ENCODE data around the gene SLA2.

The SLA2 gene

GRCh38 chr20:36606158-36607066 lies 39.6 kb downstream of the SLA2 start:
- DNase-seq (ENCODE audit: insufficient read length) (no peak), FAIRE-seq (no peak)
- no peak for TF ChIP-seq POLR2A (IDR thresholded peaks at IDR 0.05; ENCODE audit: low read depth, low read length)
- no peak for TF ChIP-seq POLR2AphosphoS5 (IDR thresholded peaks at IDR 0.05; ENCODE audit: low read depth, low read length)
- peak; percentile 1; the same call in 1 of the 2 replicates for TF ChIP-seq TAF1 (IDR thresholded peaks at IDR 0.05; ENCODE audit: borderline replicate concordance, low read depth, low read length)

- DNase-seq (ENCODE audit: insufficient read length) (peak; percentile 79), FAIRE-seq (peak; percentile 100)
- peak; percentile 89 for TF ChIP-seq POLR2A (IDR thresholded peaks at IDR 0.05; ENCODE audit: low read depth, low read length)
- peak; percentile 25 for TF ChIP-seq TAF1 (IDR thresholded peaks at IDR 0.05; ENCODE audit: borderline replicate concordance, low read depth, low read length)
- TF ChIP-seq POLR2AphosphoS5 (IDR thresholded peaks at IDR 0.05; ENCODE audit: low read depth, low read length), result peak; percentile 94
These were observed 40.4 kb downstream of the SLA2 start, which contains the start of gene RAB5IF for GRCh38 chr20:36605399-36606157. Gene RAB5IF (plus strand): TSS chr20:36605779. CDS start chr20:36605952, 173 bp downstream.

- no peak for FAIRE-seq
- DNase-seq (ENCODE audit: insufficient read length), result peak; percentile 49
- TF ChIP-seq TAF1 (IDR thresholded peaks at IDR 0.05; ENCODE audit: borderline replicate concordance, low read depth, low read length), result no peak; the same call in 1 of the 2 replicates
- peak; percentile 57; the same call in 1 of the 2 replicates for TF ChIP-seq POLR2A (IDR thresholded peaks at IDR 0.05; ENCODE audit: low read depth, low read length)
- TF ChIP-seq POLR2AphosphoS5 (IDR thresholded peaks at IDR 0.05; ENCODE audit: low read depth, low read length), result peak; percentile 69
These were observed 41.0 kb downstream of the SLA2 start for GRCh38 chr20:36604952-36605398.

GRCh38 chr20:36601540-36601939 lies 44.5 kb downstream of the SLA2 start:
- FAIRE-seq (no peak), DNase-seq (ENCODE audit: insufficient read length) (no peak)
- TF ChIP-seq POLR2A (IDR thresholded peaks at IDR 0.05; ENCODE audit: low read depth, low read length) (no peak), POLR2AphosphoS5 (IDR thresholded peaks at IDR 0.05; ENCODE audit: low read depth, low read length) (no peak), TAF1 (IDR thresholded peaks at IDR 0.05; ENCODE audit: borderline replicate concordance, low read depth, low read length) (no peak)

- DNase-seq (ENCODE audit: insufficient read length), result no peak
- TF ChIP-seq POLR2AphosphoS5 (IDR thresholded peaks at IDR 0.05; ENCODE audit: low read depth, low read length) (no peak), POLR2A (IDR thresholded peaks at IDR 0.05; ENCODE audit: low read depth, low read length) (no peak), TAF1 (IDR thresholded peaks at IDR 0.05; ENCODE audit: borderline replicate concordance, low read depth, low read length) (no peak)
- FAIRE-seq, result peak; percentile 80
These were observed 46.1 kb downstream of the SLA2 start for GRCh38 chr20:36599912-36600345.

GRCh38 chr20:36593347-36593929 lies 52.6 kb downstream of the SLA2 start:
- no peak; the same call in 1 of the 2 replicates for TF ChIP-seq POLR2AphosphoS5 (IDR thresholded peaks at IDR 0.05; ENCODE audit: low read depth, low read length)
- no peak for TF ChIP-seq POLR2A (IDR thresholded peaks at IDR 0.05; ENCODE audit: low read depth, low read length)
- TF ChIP-seq TAF1 (IDR thresholded peaks at IDR 0.05; ENCODE audit: borderline replicate concordance, low read depth, low read length), result no peak
- DNase-seq (ENCODE audit: insufficient read length) (no peak), FAIRE-seq (no peak)

- TF ChIP-seq POLR2A (IDR thresholded peaks at IDR 0.05; ENCODE audit: low read depth, low read length), result no peak
- no peak for TF ChIP-seq POLR2AphosphoS5 (IDR thresholded peaks at IDR 0.05; ENCODE audit: low read depth, low read length)
- FAIRE-seq (no peak), DNase-seq (ENCODE audit: insufficient read length) (no peak)
These were observed 53.9 kb downstream of the SLA2 start for GRCh38 chr20:36591854-36592641.

- DNase-seq (ENCODE audit: insufficient read length) (no peak), FAIRE-seq (no peak)
- no peak for TF ChIP-seq POLR2AphosphoS5 (IDR thresholded peaks at IDR 0.05; ENCODE audit: low read depth, low read length)
- TF ChIP-seq POLR2A (IDR thresholded peaks at IDR 0.05; ENCODE audit: low read depth, low read length), result no peak
- no peak for TF ChIP-seq TAF1 (IDR thresholded peaks at IDR 0.05; ENCODE audit: borderline replicate concordance, low read depth, low read length)
These were observed 54.7 kb downstream of the SLA2 start for GRCh38 chr20:36591281-36591680.

- FAIRE-seq, result no peak
- TF ChIP-seq POLR2A (IDR thresholded peaks at IDR 0.05; ENCODE audit: low read depth, low read length) (no peak), TAF1 (IDR thresholded peaks at IDR 0.05; ENCODE audit: borderline replicate concordance, low read depth, low read length) (no peak), POLR2AphosphoS5 (IDR thresholded peaks at IDR 0.05; ENCODE audit: low read depth, low read length) (no peak)
- no peak for DNase-seq (ENCODE audit: insufficient read length)
These were observed 58.5 kb downstream of the SLA2 start for GRCh38 chr20:36587388-36588070.
